ACC112 (cell line): ENCODE data around the gene TNPO1.
"Not testable (repeated sequence)": the region's sequence is repeated elsewhere in the genome, so short reads cannot be mapped to it uniquely, and the experiment has no call there.

ENCODE experiments used
- H2AFZ ChIP-seq: fragments of 200-600 bp; sonication (generic); one replicate; pipeline ENCODE4 v1.6.0; 2017; ENCODE audit warnings: antibody characterized with exemption, low read length; ENCODE audit not compliant: unreplicated experiment
- H3K27ac ChIP-seq: fragments of 200-600 bp; sonication (generic); 2 replicates; pipeline ENCODE4 v1.5.1; 2014; ENCODE audit warnings: low read depth, mild to moderate bottlenecking, antibody characterized with exemption, low read length, moderate library complexity
- H3K27me3 ChIP-seq: fragments of 200-600 bp; sonication (generic); 2 replicates; pipeline ENCODE4 v1.6.1; 2014; ENCODE audit warnings: mild to moderate bottlenecking, antibody characterized with exemption, low read length, moderate library complexity, mixed read lengths; ENCODE audit not compliant: insufficient read depth
- H3K36me3 ChIP-seq: fragments of 200-600 bp; sonication (generic); 2 replicates; pipeline ENCODE4 v1.6.1; 2016; ENCODE audit warnings: mild to moderate bottlenecking, antibody characterized with exemption, low read length, moderate library complexity, mixed read lengths; ENCODE audit not compliant: insufficient read depth
- H3K4me1 ChIP-seq: fragments of 200-600 bp; sonication (generic); one replicate; pipeline ENCODE4 v1.6.1; 2016; ENCODE audit warnings: low read length, mixed read lengths; ENCODE audit not compliant: insufficient read depth, unreplicated experiment, control insufficient read depth
- H3K4me3 ChIP-seq: fragments of 200-600 bp; sonication (generic); 2 replicates; pipeline ENCODE4 v1.5.1; 2014; ENCODE audit warnings: mild to moderate bottlenecking, low read depth, low read length
- H3K79me2 ChIP-seq: fragments of 200-600 bp; sonication (generic); one replicate; pipeline ENCODE4 v1.6.0; 2016; ENCODE audit warnings: low read length; ENCODE audit not compliant: control insufficient read depth, unreplicated experiment, insufficient read depth

Gene TNPO1

GRCh38 chr5:72921886-72922285, 105.4 kb downstream of the TNPO1 start:
- no peak overlapping the region for H3K27ac ChIP-seq
- no peaks in the 10 kb centered on the region for H3K36me3 ChIP-seq
- no peaks in the 10 kb centered on the region for H3K79me2 ChIP-seq
- no peak overlapping the region for H2AFZ ChIP-seq
- no peaks in the 10 kb centered on the region for H3K4me1 ChIP-seq
- no peak overlapping the region for H3K4me3 ChIP-seq
- H3K27me3 ChIP-seq, result no peaks in the 10 kb centered on the region

DNA sequence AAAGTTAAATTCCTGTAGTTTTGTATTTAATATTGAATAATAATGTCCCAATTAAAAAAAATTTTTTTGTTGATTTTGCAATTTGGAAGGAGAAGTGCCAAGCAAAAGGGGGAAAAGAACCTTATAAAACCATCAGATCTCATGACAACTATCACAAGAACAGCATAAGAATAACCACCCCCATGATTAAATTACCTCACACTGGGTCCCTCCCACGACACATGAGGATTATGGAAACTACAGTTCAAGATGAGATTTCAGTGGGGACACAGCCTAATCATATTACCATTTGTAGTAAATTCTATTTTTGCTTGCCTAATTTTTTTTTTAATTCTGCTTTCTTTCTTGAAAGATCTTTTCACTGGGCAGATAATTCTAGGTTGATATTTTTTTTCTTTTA, 106.0 kb downstream of the TNPO1 start:
- no peak overlapping the region for H3K4me3 ChIP-seq
- H2AFZ ChIP-seq, result no peak overlapping the region
- H3K4me1 ChIP-seq, result no peaks in the 10 kb centered on the region
- H3K27me3 ChIP-seq, result no peaks in the 10 kb centered on the region
- H3K36me3 ChIP-seq, result no peaks in the 10 kb centered on the region
- H3K79me2 ChIP-seq, result no peaks in the 10 kb centered on the region
- H3K27ac ChIP-seq, result no peak overlapping the region

DNA sequence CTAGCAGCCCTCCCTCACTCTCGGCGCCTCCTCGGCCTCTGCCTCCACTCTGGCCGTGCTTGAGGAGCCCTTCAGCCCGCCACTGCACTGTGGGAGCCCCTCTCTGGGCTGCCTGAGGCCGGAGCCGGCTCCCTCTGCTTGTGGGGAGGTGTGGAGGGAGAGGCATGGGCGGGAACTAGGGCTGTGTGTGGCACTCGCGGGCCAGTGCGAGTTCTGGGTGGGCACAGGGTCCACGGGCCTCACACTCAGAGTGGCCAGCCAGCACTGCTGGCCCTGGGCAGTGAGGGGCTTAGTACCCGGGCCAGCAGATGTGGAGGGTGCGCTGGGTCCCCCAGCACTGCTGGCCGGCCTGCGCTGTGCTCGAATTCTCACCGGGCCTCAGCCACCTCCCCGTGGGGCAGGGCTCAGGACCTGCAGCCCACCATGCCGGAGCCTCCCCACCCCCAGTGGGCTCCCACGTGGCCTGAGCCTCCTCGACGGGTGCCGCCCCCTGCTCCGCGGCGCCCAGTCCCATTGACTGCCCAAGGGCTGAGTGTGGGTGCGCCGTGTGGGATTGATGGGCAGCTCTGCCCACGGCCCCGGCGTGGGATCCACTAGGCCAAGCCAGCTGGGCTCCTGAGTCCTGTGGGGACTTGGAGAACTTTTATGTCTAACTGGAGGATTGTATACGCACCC, 109.0 kb downstream of the TNPO1 start:
- H3K27ac ChIP-seq, result no peak overlapping the region
- H2AFZ ChIP-seq, result no peak overlapping the region
- no peaks in the 10 kb centered on the region for H3K79me2 ChIP-seq
- no peak overlapping the region for H3K4me3 ChIP-seq
- no peaks in the 10 kb centered on the region for H3K27me3 ChIP-seq
- no peaks in the 10 kb centered on the region for H3K4me1 ChIP-seq
- H3K36me3 ChIP-seq, result no peaks in the 10 kb centered on the region

DNA sequence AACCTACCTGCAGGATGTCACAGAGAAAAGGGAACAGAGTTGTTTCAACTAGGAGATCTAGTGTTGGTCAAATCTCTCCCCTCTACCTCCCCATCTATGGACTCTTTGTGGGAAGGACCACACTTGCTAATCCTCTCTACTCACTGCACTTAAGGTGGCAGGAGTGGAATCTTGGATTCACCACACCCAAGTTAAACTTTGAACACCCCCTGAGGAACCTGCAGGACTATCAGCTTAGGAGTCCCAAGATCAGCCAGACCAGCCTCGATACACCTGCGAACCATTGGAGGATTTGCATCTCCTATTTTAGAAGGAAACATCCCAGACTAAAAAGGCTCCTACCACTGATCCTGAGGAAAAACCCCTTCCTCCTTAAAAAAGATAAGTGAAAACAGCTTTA, 116.2 kb downstream of the TNPO1 start:
- not testable (repeated sequence) for H3K36me3 ChIP-seq, H3K27me3 ChIP-seq, H3K4me3 ChIP-seq, H3K79me2 ChIP-seq, H3K27ac ChIP-seq, H2AFZ ChIP-seq, H3K4me1 ChIP-seq

DNA sequence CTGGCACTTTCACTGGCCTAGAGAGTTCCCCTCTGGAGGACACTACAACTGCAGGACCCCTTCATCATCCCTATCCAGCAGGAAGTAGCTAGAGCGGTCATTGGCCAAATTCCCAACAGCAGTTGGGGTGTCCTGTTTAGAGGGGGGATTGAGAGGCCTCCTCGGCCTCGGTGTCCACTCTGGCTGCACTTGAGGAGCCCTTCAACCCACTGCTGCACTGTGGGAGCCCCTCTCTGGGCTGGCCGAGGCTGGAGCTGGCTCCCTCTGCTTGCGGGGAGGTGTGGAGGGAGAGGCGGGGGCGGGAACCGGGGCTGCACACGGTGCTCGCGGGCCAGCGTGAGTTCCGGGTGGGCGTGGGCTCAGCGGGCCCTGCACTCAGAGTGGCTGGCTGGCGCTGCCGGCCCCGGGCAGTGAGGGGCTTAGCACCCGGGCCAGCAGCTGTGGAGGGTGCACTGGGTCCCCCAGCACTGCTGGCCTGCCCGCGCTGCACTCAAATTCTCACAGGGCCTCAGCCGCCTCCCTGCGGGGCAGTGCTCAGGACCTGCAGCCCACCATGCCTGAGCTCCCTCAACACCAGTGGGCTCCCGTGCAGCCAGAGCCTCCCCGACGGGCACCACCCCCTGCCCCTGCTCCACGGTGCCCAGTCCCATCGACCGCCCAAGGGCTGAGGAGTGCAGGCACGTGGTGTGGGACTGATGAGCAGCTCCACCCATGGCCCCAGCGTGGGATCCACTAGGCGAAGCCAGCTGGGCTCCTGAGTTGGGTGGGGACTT, 118.7 kb downstream of the TNPO1 start:
- not testable (repeated sequence) for H2AFZ ChIP-seq, H3K4me1 ChIP-seq, H3K79me2 ChIP-seq, H3K36me3 ChIP-seq, H3K4me3 ChIP-seq, H3K27me3 ChIP-seq, H3K27ac ChIP-seq

DNA sequence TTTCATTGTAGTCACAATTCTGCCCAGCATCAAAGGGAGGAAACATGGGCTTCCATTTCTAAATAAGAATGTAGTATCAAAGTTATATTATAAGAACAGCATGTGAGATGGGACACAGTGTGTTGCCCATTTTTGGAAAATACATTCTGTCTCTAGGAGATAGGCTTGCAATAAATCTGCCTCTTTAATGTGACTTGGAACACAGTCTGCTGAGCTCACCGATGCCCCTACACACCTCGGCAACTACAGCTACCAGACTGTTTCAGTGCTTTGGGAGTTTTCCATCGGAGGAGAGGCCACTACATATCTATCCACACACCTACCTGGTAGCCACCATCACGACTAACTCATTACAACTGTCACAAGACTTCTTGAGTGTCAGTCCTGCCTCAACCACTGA, 120.4 kb downstream of the TNPO1 start:
- Histone ChIP-seq H3K36me3 (no peaks in the 10 kb centered on the region), H3K79me2 (no peaks in the 10 kb centered on the region), H3K27ac (no peak overlapping the region), H2AFZ (no peak overlapping the region), H3K4me3 (no peak overlapping the region), H3K27me3 (no peaks in the 10 kb centered on the region), H3K4me1 (no peaks in the 10 kb centered on the region)

DNA sequence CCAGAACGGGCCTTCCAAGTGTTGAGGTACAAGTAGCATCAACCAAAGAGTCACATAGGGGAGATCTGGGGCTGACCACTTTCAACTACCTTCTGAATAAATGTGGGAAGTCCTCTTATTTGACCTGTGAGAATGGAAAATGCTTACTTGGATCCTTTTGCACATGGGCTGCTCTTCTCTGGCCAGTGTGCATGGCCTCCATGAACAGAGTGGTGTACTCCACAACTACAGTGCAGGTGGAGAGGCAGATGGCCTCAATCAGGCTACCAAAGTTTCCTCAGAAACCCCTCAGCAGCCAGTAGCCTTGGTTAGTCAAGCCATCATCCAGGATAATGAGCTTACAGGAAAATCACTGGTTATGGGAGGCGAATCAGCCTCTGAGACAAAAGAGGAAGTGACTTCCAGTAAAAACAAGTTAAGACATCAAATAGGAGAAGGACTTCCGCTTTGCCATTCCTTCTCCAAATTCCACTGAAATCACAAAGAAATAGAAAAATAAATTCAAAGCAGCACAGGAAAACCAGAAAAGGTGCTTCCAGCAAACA, 121.1 kb downstream of the TNPO1 start:
- no peaks in the 10 kb centered on the region for H3K4me1 ChIP-seq
- no peaks in the 10 kb centered on the region for H3K79me2 ChIP-seq
- H3K27ac ChIP-seq, result no peak overlapping the region
- no peak overlapping the region for H2AFZ ChIP-seq
- H3K4me3 ChIP-seq, result no peak overlapping the region
- H3K27me3 ChIP-seq, result no peaks in the 10 kb centered on the region
- no peaks in the 10 kb centered on the region for H3K36me3 ChIP-seq

DNA sequence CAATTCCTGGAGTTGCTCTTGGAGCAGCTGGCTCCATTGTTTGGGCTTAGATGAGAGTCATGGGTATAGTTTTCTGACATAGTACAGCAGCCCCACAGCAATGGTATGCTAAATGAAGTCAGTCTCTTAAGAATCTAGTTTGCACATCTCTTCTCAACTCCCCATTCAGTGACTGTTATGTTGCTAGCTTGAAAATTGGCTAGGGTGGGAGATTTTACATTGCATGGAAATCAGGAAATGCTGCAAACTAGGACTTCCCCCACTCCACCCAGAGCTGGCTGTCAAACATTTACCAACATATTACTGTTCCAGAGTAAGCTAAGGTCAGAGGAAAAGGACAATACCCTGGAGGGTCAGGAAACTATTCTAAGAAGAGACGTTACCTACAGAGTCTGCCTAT, 121.7 kb downstream of the TNPO1 start:
- Histone ChIP-seq H3K79me2 (no peaks in the 10 kb centered on the region), H3K36me3 (no peaks in the 10 kb centered on the region), H3K27me3 (no peaks in the 10 kb centered on the region), H3K4me3 (no peak overlapping the region), H3K4me1 (no peaks in the 10 kb centered on the region), H2AFZ (no peak overlapping the region), H3K27ac (no peak overlapping the region)

- Histone ChIP-seq H3K27ac (no peak overlapping the region), H3K27me3 (no peaks in the 10 kb centered on the region), H3K4me1 (no peaks in the 10 kb centered on the region)
Measured at GRCh38 chr5:72940082-72940481, 123.6 kb downstream of the TNPO1 start.

DNA sequence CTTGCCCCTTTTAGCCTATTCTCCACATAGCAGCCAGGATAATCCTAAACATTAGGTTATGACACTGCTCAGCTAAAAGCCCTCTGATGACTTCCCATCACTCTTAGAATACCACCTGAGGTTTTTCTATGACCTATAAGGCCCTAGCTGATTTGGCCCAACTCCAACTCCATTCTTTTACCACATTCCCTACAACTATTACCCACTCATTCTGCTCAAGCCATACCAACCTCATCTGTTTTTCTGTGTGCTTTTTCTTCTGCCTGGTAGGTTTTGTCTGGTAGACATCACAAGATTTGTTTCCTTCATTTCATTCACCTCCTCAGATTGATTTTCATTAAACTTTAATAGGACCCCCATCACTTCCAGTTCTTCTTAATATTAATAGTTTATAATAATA, 126.8 kb downstream of the TNPO1 start:
- Histone ChIP-seq H2AFZ (no peak overlapping the region), H3K79me2 (no peaks in the 10 kb centered on the region), H3K4me3 (no peak overlapping the region), H3K27me3 (no peaks in the 10 kb centered on the region), H3K27ac (no peak overlapping the region), H3K4me1 (no peaks in the 10 kb centered on the region), H3K36me3 (no peaks in the 10 kb centered on the region)

More at GRCh38 chr5:72940082-72940481, 123.6 kb downstream of the TNPO1 start:
- H3K4me3 ChIP-seq, result no peak overlapping the region
- H2AFZ ChIP-seq, result no peak overlapping the region
- H3K36me3 ChIP-seq, result no peaks in the 10 kb centered on the region
- H3K79me2 ChIP-seq, result no peaks in the 10 kb centered on the region

GRCh38 chr5:72947498-72947897, 131.0 kb downstream of the TNPO1 start:
- peaks cover 22% of the 10 kb centered on the region for H3K4me1 ChIP-seq
- no peak overlapping the region for H3K27ac ChIP-seq
- no peaks in the 10 kb centered on the region for H3K79me2 ChIP-seq
- no peaks in the 10 kb centered on the region for H3K36me3 ChIP-seq
- H3K4me3 ChIP-seq, result no peak overlapping the region
- no peak overlapping the region for H2AFZ ChIP-seq
- H3K27me3 ChIP-seq, result no peaks in the 10 kb centered on the region
